Measurements from ENCODE around the gene FARS2.
"Not testable (repeated sequence)": the region's sequence is repeated elsewhere in the genome, so short reads cannot be mapped to it uniquely, and the experiment has no call there.

The FARS2 gene

GRCh38 chr6:5778317-5778857, 517.1 kb downstream of the FARS2 start:
- no peak for DNase-seq

GRCh38 chr6:5778906-5779305, 517.6 kb downstream of the FARS2 start:
- DNase-seq = no peak

GRCh38 chr6:5781019-5781418, 519.7 kb downstream of the FARS2 start:
- no peak for DNase-seq

GRCh38 chr6:5781966-5782556, 520.7 kb downstream of the FARS2 start:
- DNase-seq = no peak

GRCh38 chr6:5782783-5783547, 521.7 kb downstream of the FARS2 start:
- no peak for DNase-seq

- no peak for DNase-seq
Measured at GRCh38 chr6:5783584-5784089, 522.3 kb downstream of the FARS2 start.

GRCh38 chr6:5785249-5785648, 523.9 kb downstream of the FARS2 start:
- DNase-seq = no peak

- DNase-seq = no peak
Measured at GRCh38 chr6:5786321-5786968, 525.1 kb downstream of the FARS2 start.

GRCh38 chr6:5786969-5787720, 525.8 kb downstream of the FARS2 start:
- no peak for DNase-seq

GRCh38 chr6:5789426-5789825, 528.1 kb downstream of the FARS2 start:
- DNase-seq = not testable (repeated sequence)

- not testable (repeated sequence) for DNase-seq
Measured at GRCh38 chr6:5796555-5796954, 535.2 kb downstream of the FARS2 start.

- DNase-seq = not testable (repeated sequence)
Measured at GRCh38 chr6:5806406-5806805, 545.1 kb downstream of the FARS2 start.

- DNase-seq = no peak
Measured at GRCh38 chr6:5809450-5809849, 548.1 kb downstream of the FARS2 start.

GRCh38 chr6:5811997-5812396, 550.7 kb downstream of the FARS2 start:
- no peak for DNase-seq

GRCh38 chr6:5813625-5814027, 552.3 kb downstream of the FARS2 start:
- DNase-seq = no peak

GRCh38 chr6:5814116-5814515, 552.8 kb downstream of the FARS2 start:
- DNase-seq = no peak

GRCh38 chr6:5814901-5815300, 553.6 kb downstream of the FARS2 start:
- DNase-seq = no peak

- no peak for DNase-seq
Measured at GRCh38 chr6:5817869-5818268, 556.6 kb downstream of the FARS2 start.

- DNase-seq = no peak
Measured at GRCh38 chr6:5818959-5819358, 557.6 kb downstream of the FARS2 start.

All from stimulated activated CD4-positive, alpha-beta T cell treated with anti-CD3 and anti-CD28 coated beads, Interleukin-1b, Interleukin-23, amount 100 ng/mL, for 48 hours (primary cell).